Measurements from ENCODE around the gene WASHC1. TPM values are rescaled to one million over a fixed set of nuclear protein-coding genes. Genes with fewer than 3 reads are reported as not detected.
"Not testable (repeated sequence)": the region's sequence is repeated elsewhere in the genome, so short reads cannot be mapped to it uniquely, and the experiment has no call there.

WASHC1 gene
- total and polyA plus RNA-seq, 9 of the 15 experiments (the other 6 are each of a cell fraction or from before 2014, with no cell fraction given) = 0.21 to 25.6 (median 11.0) TPM

GRCh38 chr9:63031-63629 lies 33.9 kb upstream of the WASHC1 start (continued):
- TF ChIP-seq ZNF316 (IDR thresholded peaks at IDR 0.05) (peak; percentile 94), C11orf30 (IDR thresholded peaks at IDR 0.05; ENCODE audit: low read depth) (peak; percentile 92)

- H3K4me3 ChIP-seq; BruUV-seq (replicated peaks); H3K9me1 ChIP-seq (ENCODE audit: control insufficient read depth, insufficient read depth, low read length); in situ Hi-C loops (cut with MboI); DNase-seq (ENCODE audit: extremely low read depth in 1 of 4, low spot score in 3 of 4); H3K4me2 ChIP-seq (ENCODE audit: insufficient read depth, low read length); H3K27ac ChIP-seq (ENCODE audit: extremely low read depth, low read depth, low read length); intact Hi-C loops (cut with micrococcal nuclease); H3K36me3 ChIP-seq (ENCODE audit: control insufficient read depth, insufficient read depth, low read length); H3K4me1 ChIP-seq (replicated peaks in 1 of 2; ENCODE audit: control insufficient read depth in 2 of 2, insufficient read depth in 2 of 2, low read length in 2 of 2); FAIRE-seq; H2AFZ ChIP-seq (ENCODE audit: low read depth, low read length); H3K9me3 ChIP-seq (replicated peaks; ENCODE audit: control insufficient read depth, insufficient read depth, low read depth, low read length); H3K79me2 ChIP-seq (ENCODE audit: control insufficient read depth, insufficient read depth, low read length); CTCF ChIA-PET (ENCODE audit: low intra/inter-chr PET ratio); H4K20me1 ChIP-seq (replicated peaks; ENCODE audit: control insufficient read depth, insufficient read depth, low read length); H3K27me3 ChIP-seq (ENCODE audit: control insufficient read depth in 2 of 2, insufficient read depth in 2 of 2, low read length in 2 of 2); H3K9ac ChIP-seq (ENCODE audit: insufficient read depth in 1 of 2, low read depth in 2 of 2, low read length in 2 of 2); POLR2A ChIA-PET: not testable (repeated sequence)
- peak; percentile 42; the same call in 2 of the 3 replicates for ATAC-seq
- WGBS (ENCODE audit: insufficient coverage, low coverage, missing lambda C conversion rate) = 13% methylated on average over 2 of the region's 2 CpGs
Observed at GRCh38 chr9:52678-53077, 23.4 kb upstream of the WASHC1 start.

DNA sequence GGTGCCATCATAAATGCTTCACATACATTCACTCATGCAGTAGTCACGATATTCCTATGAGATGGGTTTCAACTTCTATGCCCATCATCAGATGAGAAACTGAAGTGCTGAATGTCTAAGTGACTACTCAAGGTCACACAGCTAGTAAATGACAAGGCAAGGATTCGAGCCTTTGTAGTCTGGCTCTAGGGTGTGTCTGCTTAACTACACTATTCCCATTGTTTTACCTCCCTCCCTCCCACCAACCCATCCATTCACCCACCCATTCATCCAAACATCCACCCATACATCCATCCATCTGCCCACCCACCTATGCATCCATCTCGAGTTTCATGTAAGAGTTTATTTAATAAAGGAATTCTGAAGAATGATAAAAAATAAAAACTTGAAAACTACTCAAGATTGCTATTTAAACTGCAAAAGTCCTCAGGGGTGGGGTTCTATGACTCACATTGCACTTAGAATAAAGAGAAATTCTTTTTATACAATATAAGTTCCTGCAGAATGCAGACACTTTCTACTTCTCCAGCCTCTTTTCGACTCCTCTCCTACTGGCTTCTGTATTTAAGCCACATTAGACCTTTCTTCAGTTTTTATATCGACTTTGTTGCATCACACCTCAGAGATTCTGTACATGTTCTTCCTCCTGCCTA lies 19.1 kb upstream of the WASHC1 start:
- H3K79me2 ChIP-seq (ENCODE audit: control insufficient read depth, insufficient read depth, low read length); intact Hi-C loops (cut with micrococcal nuclease); H3K4me2 ChIP-seq (ENCODE audit: insufficient read depth, low read length); H3K4me1 ChIP-seq (replicated peaks in 1 of 2; ENCODE audit: control insufficient read depth in 2 of 2, insufficient read depth in 2 of 2, low read length in 2 of 2); BruUV-seq (replicated peaks); H3K36me3 ChIP-seq (ENCODE audit: control insufficient read depth, insufficient read depth, low read length); H3K9me3 ChIP-seq (replicated peaks; ENCODE audit: control insufficient read depth, insufficient read depth, low read depth, low read length); H3K9me1 ChIP-seq (ENCODE audit: control insufficient read depth, insufficient read depth, low read length); H3K4me3 ChIP-seq; ATAC-seq; H3K27me3 ChIP-seq (ENCODE audit: control insufficient read depth in 2 of 2, insufficient read depth in 2 of 2, low read length in 2 of 2); POLR2A ChIA-PET; H3K27ac ChIP-seq (ENCODE audit: extremely low read depth, low read depth, low read length); H2AFZ ChIP-seq (ENCODE audit: low read depth, low read length); in situ Hi-C loops (cut with MboI); DNase-seq (ENCODE audit: extremely low read depth in 1 of 4, low spot score in 3 of 4); H4K20me1 ChIP-seq (replicated peaks; ENCODE audit: control insufficient read depth, insufficient read depth, low read length); FAIRE-seq; H3K9ac ChIP-seq (ENCODE audit: insufficient read depth in 1 of 2, low read depth in 2 of 2, low read length in 2 of 2); CTCF ChIA-PET (ENCODE audit: low intra/inter-chr PET ratio); TF ChIP-seq ATF3 (CRISPR knock-in tag; conservative IDR thresholded peaks at IDR 0.05): not testable (repeated sequence)
- WGBS (ENCODE audit: insufficient coverage, low coverage, missing lambda C conversion rate) = 9% methylated on average over 5 of the region's 5 CpGs
- TF ChIP-seq ATF3 (IDR thresholded peaks at IDR 0.05) = 0 out of 2 replicates have a peak, but pooled peaks have one; percentile 11
- TF ChIP-seq CEBPB (tag; IDR thresholded peaks at IDR 0.05) = 0 out of 2 replicates have a peak, but pooled peaks have one; percentile 12

All from K562 (cell line).